NCI-H2081 treated with DMSO at 0.1 percent for 48 hours (cell line): ENCODE measurements around the gene CAPN15.

Source experiments
- DNase-seq: peaks from one replicate; lab custom pipeline; 2025; lab: John Stamatoyannopoulos, UW

The CAPN15 gene

GRCh38 chr16:546909-547770 is 19.6 kb downstream of the CAPN15 start:
- DNase-seq, result no peak

DNA sequence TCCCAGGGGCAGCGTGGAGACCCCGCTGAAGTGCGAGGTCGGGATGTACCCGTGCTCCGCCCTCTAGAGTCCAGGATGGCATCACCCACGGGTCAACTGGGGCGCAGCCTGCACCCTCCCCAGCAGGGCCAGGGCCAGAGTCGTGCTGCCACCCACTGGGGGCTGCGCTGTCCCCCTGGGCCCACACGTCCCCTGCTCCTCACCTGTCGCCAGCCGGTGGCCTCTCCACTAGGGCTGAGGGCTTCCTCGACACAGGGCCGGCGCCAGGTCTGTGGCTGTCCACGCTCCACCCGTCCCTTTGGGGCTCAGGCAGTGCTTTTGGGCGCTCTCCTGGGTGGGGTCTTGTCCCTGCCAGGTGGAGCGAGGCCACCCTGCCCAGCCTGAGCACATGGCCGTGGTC is 21.1 kb downstream of the CAPN15 start:
- no peak for DNase-seq

- DNase-seq, result no peak
Measured at GRCh38 chr16:549544-550263, 22.2 kb downstream of the CAPN15 start.

GRCh38 chr16:551210-551609 is 23.7 kb downstream of the CAPN15 start:
- no peak for DNase-seq

GRCh38 chr16:552171-552570 is 24.7 kb downstream of the CAPN15 start:
- no peak for DNase-seq

DNA sequence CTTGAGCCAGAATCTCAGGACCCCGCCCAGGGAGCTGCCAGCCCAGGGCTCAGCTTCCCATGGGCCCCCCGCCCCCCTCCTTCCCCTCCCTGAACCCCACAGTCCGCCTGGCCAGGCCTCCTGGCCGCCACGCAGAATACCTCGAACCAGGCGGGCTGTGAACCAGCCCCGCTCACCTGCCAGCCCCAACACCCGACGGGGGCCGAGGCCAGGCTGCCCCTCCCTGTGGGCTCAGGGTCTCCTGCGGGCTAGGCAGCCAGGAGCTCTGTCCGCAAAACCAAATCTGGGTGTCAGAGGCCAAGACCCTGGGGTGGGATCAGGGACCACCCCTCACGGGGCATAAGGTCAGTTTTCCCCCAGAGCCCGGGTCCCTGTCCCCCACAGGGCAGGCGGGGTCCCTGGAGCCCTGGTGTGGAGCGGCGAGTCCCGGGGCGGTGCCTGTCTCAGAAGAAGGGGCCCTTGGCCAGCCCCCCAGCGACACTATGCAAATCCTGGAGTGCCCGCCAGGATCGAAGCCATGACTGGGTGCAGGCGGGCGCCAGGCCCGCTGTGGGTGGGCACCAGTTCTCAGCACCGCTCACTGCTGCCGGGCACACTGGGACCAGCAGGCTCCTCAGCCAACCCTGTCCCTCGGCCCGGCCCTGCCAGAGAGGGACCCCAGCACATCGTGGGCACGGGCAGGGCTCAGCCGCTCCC is 26.2 kb downstream of the CAPN15 start:
- DNase-seq, result no peak

GRCh38 chr16:554297-554621 is 26.7 kb downstream of the CAPN15 start:
- DNase-seq, result no peak

GRCh38 chr16:554640-555365 is 27.3 kb downstream of the CAPN15 start:
- no peak for DNase-seq

- no peak for DNase-seq
Measured at GRCh38 chr16:555528-556473, 28.3 kb downstream of the CAPN15 start.

DNA sequence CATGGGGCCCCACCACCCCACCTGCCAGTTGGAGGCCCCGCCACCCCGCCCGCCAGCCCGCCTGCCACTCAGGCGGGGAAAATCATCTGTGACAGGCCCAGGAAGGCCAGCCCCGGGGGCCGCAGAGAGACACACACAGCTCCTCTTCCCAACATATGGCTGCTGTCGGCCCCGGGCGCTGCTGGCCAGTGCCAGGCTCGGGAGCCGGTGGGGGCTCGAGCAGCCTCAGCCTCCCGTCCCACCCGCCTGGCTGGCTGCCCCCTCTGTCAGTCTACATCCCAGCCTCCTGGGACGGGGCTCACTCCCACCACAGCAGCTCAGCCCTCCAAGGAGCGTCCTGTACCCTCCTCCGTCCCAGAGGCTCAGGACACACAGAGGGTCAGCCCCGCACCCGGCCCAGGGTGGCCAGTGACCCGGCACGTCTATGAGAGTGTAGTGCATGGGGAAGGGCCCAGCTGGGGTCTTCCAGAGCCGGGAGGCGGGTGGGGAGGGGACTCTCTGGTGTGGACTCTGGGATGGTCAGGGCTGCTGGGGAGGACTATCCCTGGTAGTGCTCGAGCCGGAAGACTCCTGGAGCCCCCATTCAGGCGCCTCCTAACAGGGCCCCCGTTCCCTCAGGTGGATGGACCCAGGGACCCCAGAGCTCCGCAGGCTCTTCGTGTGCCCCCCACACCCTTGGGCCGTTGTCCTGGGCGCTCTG is 29.1 kb downstream of the CAPN15 start:
- no peak for DNase-seq

GRCh38 chr16:557463-558297 is 30.2 kb downstream of the CAPN15 start:
- no peak for DNase-seq

- no peak for DNase-seq
Measured at GRCh38 chr16:558298-559020, 30.9 kb downstream of the CAPN15 start.

GRCh38 chr16:559021-559380 is 31.5 kb downstream of the CAPN15 start:
- no peak for DNase-seq

DNA sequence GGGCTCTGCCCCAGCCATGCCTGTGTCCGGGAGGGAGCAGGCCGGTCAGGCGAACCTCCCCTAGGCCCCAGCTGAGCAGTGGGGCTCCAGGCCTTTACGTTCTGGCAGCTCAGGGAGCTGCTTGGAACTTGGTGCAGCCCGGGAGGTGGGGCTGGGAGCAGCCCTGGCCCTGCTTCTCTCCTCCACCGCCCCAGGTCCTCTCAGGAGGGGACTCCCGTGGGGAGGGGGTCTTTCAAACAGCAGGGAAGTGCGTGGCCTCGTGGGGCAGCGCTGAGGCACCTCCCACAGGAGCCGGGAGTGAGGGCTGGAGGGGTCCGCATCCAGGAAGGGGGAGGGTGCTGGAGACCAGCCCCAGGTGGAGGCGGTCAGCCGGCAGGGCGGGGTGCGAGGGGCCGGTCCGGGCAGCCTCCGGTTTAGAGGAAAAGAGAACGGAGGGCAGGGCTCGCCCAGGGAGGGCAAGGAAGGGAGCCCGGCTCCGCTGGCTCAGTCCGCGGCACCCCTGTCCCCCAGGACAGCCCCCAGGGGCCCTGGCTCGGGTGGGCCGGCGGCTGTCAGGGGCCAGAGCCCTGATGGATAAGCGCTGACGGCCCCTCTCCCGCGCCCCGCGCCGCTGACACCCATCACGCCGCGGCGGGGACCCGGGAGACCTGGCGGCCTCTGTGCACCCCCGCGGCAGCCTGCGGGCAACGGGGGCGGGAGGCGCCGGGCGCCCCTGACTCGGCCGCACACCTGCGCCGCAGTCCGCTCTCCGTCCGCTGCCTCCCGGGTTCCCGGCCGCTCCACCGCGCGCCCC is 32.1 kb downstream of the CAPN15 start:
- DNase-seq, result no peak

DNA sequence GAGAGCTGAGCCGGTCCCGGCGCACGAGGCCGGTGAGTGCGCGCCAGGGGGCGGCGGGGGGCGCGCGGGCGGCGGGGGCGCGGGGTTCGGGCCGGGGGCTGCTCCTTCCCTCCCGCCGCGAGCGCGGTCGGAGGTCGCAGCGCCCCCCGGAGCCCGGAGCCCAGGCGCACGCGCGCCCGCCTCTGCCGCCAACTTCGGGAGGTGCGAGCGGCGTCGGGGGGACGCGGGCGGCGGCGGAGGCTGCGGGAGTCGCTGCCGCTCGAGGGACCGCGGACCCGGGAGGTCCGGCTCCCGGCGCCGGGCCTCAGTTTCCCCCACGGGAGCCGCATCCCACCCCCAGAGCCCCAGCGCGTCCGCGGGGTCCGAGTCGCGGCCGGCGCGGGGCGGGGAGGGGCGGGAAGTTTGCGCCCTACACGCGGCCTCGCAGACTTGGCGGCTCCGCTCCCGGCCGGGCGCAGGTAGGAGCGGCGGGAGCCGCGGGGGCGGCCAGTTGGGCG is 32.7 kb downstream of the CAPN15 start, which contains the start of gene PRR35:
TSS of gene PRR35 (plus strand) at position 191 of the 497 bp plus-strand sequence. CDS start 2,901 bp downstream, outside the sequence.
- no peak for DNase-seq

DNA sequence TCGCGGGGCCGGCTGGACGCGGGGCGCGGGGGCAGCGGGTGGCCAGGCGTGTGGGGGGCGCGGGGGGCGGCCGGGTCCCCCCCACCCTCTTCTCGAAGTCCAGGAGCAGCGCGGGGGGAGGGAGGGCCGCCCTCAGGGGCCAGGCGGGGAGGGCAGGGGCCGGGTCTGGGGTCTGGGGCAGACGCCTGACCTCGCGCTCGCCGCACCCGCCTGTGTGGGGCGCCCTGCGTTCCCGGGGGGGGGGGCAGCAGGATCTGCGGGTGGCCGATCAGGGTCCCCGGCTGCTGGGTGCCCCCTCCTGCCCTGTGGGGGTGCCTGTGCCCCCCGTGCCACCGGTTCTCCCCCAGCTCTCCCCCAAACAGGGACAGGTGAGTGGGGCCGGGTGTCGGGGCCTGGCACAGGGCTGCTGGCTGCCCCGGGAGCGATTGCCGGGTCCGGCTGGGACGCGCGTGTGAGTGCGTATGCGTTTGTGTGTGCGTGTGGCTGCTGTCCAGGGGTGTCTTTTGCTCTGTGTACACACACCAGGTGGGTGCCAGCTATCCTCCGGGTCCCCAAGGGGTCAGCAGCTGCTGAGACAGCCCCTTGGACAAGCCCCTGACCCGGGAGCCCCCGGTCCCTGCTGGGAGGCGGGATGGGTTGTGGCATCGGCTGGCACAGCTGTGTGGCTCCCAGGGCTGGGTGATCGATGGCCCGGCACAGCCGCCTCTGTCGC is 33.3 kb downstream of the CAPN15 start:
- DNase-seq, result no peak

- no peak for DNase-seq
Measured at GRCh38 chr16:561413-561794, 33.9 kb downstream of the CAPN15 start.
